DND-41 (cell line): ENCODE measurements around the gene DEAF1.

ENCODE experiments used
- ATAC-seq: fragments of 200-7000 bp; cut with Tn5 transposase; 3 replicates; pipeline ENCODE4 v1.9.1; 2021; ENCODE audit warnings: low read depth; ENCODE audit not compliant: insufficient read depth
- DNase-seq: peaks from one replicate; pipeline ENCODE4 v3.0.0-alpha.2; 2020
- H2AFZ ChIP-seq: 2 replicates; pipeline ENCODE4 v1.6.0; 2012; ENCODE audit warnings: low read depth, low read length
- H3K27ac ChIP-seq: 2 replicates; pipeline ENCODE4 v1.5.1; 2012; ENCODE audit warnings: low read length, inconsistent platforms
- H3K27me3 ChIP-seq: fragments of 200-600 bp; sonication (generic); 2 replicates; pipeline ENCODE4 v1.6.0; 2012; ENCODE audit warnings: low read length, mild to moderate bottlenecking, inconsistent platforms; ENCODE audit not compliant: insufficient read depth, poor library complexity
- H3K36me3 ChIP-seq: 2 replicates; pipeline ENCODE4 v1.5.1; 2012; ENCODE audit warnings: low read length, inconsistent platforms; ENCODE audit not compliant: insufficient read depth
- H3K4me1 ChIP-seq: 2 replicates; pipeline ENCODE4 v1.5.1; 2012; ENCODE audit warnings: mild to moderate bottlenecking, low read length; ENCODE audit not compliant: insufficient read depth
- H3K4me2 ChIP-seq: 2 replicates; pipeline ENCODE4 v1.6.0; 2012; ENCODE audit warnings: mild to moderate bottlenecking, moderate library complexity, low read length, inconsistent platforms; ENCODE audit not compliant: insufficient read depth
- H3K4me3 ChIP-seq, 2 experiments: fragments of 200-600 bp in 1 of 2; shearing (Covaris generic) in 1 of 2; 2 replicates each; pipeline ENCODE4 v1.5.1; 2012 to 2016; ENCODE audit warnings: inconsistent platforms in 2 of 2, low read length in 2 of 2, mild to moderate bottlenecking in 2 of 2, low read depth in 1 of 2, moderate library complexity in 1 of 2
- H3K79me2 ChIP-seq: 2 replicates; pipeline ENCODE4 v1.6.0; 2012; ENCODE audit warnings: low read length, inconsistent platforms; ENCODE audit not compliant: insufficient read depth
- H3K9ac ChIP-seq: 2 replicates; pipeline ENCODE4 v1.6.0; 2012; ENCODE audit warnings: low read depth, mild to moderate bottlenecking, inconsistent platforms, low read length, moderate library complexity
- H3K9me3 ChIP-seq: 2 replicates; pipeline ENCODE4 v1.5.1; 2012; ENCODE audit warnings: low read length, moderate library complexity, mild to moderate bottlenecking, inconsistent platforms; ENCODE audit not compliant: insufficient read depth, severe bottlenecking
- H4K20me1 ChIP-seq: 2 replicates; pipeline ENCODE4 v1.6.0; 2012; ENCODE audit warnings: low read length; ENCODE audit not compliant: insufficient read depth
- EZH2 ChIP-seq: IDR thresholded peaks from 3 replicates; pipeline ENCODE4 v1.6.1; 2012; ENCODE audit warnings: borderline replicate concordance, low read depth, mild to moderate bottlenecking, moderate library complexity, low read length, inconsistent platforms; ENCODE audit not compliant: severe bottlenecking
- TF ChIP-seq, protein P1 (sequence below): IDR thresholded peaks from 2 replicates; pipeline ENCODE4 v1.5.1; 2012; ENCODE audit warnings: borderline replicate concordance, low read length, moderate library complexity, mild to moderate bottlenecking; ENCODE audit not compliant: poor library complexity, severe bottlenecking; ENCODE audit errors: extremely low read depth

Gene DEAF1

DNA sequence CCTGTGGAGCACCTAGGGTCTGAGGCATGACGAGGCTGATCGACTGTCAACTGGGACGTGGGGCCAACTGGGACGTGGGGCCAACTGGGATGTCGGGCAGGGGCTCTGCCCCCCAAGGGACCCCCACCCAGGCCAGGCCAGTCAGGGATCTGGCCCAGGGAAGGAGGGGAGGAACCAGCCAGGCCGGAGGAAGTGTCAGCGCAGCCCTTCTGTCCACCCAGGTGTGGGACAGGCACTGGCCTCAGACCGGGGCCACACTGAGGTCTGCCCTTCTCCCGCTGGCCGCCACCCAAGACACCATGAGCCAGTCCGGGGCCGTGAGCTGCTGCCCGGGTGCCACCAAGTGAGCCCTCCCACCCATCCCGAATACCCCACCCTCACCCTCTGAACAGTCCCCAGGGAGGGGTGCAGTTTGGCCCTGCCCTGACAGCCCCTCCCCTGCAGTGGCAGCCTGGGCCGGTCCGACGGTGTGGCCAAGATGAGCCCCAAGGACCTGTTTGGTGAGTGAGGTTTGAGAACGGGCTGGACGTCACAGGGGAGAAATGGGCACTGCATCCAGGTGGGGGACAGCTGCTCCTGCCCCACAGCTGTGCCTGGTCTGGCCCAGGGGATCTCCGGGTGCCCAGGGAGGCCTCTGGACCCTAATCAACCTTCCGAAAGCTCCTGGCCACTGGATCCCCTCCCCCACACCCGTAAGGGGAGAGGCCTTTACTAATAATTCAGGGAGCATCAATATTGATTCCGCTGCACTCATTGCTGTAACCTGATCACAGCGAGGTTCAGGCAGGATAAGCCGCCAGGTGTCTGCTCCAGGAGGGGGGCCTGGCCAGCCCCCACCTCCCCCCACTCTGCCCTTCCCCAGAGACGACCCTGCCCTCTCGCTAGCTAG is 14.3 kb upstream of the DEAF1 start:
- no peak overlapping the region for H3K9ac ChIP-seq
- H3K4me1 ChIP-seq = no peaks in the 10 kb centered on the region
- H3K4me2 ChIP-seq = no peak overlapping the region
- H2AFZ ChIP-seq = no peak overlapping the region
- ATAC-seq = no peak
- TF ChIP-seq, protein P1, sequence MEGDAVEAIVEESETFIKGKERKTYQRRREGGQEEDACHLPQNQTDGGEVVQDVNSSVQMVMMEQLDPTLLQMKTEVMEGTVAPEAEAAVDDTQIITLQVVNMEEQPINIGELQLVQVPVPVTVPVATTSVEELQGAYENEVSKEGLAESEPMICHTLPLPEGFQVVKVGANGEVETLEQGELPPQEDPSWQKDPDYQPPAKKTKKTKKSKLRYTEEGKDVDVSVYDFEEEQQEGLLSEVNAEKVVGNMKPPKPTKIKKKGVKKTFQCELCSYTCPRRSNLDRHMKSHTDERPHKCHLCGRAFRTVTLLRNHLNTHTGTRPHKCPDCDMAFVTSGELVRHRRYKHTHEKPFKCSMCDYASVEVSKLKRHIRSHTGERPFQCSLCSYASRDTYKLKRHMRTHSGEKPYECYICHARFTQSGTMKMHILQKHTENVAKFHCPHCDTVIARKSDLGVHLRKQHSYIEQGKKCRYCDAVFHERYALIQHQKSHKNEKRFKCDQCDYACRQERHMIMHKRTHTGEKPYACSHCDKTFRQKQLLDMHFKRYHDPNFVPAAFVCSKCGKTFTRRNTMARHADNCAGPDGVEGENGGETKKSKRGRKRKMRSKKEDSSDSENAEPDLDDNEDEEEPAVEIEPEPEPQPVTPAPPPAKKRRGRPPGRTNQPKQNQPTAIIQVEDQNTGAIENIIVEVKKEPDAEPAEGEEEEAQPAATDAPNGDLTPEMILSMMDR = no peak
- no peak for TF ChIP-seq EZH2
- peaks cover 5% of the 10 kb centered on the region for H4K20me1 ChIP-seq
- DNase-seq = no peak
- H3K27me3 ChIP-seq = no peaks in the 10 kb centered on the region
- no peak overlapping the region for H3K4me3 ChIP-seq
- H3K79me2 ChIP-seq = no peaks in the 10 kb centered on the region
- H3K27ac ChIP-seq = no peak overlapping the region
- H3K36me3 ChIP-seq = 0 out of 2 replicates have a peak, but pooled peaks cover 5% of the 10 kb centered on the region
- H3K9me3 ChIP-seq = no peaks in the 10 kb centered on the region

DNA sequence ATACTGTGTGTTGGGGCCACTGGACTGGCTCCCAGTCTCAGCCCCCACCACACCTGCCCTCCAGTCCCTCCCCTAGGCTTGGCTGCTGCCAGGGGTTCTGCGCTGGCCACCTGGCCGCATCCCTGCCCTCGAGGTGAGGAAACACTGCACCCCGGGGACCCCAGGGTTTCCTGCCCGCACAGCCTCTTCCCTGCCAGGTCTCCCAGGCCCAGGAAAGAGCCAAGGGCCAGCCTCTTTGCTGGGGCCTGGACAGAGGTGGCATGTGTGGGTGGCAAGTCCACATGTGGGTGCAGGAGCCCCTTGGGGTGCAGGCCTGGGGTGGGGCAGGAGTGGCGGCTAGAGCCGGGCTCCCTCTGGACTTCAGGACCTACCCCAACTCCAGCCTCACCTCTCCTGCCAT is 13.5 kb upstream of the DEAF1 start:
- no peaks in the 10 kb centered on the region for H3K9me3 ChIP-seq
- no peak for DNase-seq
- H4K20me1 ChIP-seq = peaks cover 5% of the 10 kb centered on the region
- no peak overlapping the region for H3K9ac ChIP-seq
- H2AFZ ChIP-seq = no peak overlapping the region
- no peaks in the 10 kb centered on the region for H3K27me3 ChIP-seq
- no peak for ATAC-seq
- H3K4me3 ChIP-seq = no peak overlapping the region
- no peak overlapping the region for H3K27ac ChIP-seq
- no peak overlapping the region for H3K4me2 ChIP-seq
- no peak for TF ChIP-seq EZH2
- TF ChIP-seq, protein P1 = no peak
- no peaks in the 10 kb centered on the region for H3K79me2 ChIP-seq
- peaks cover 7% of the 10 kb centered on the region; the same call in 1 of the 2 replicates for H3K36me3 ChIP-seq
- H3K4me1 ChIP-seq = no peaks in the 10 kb centered on the region

DNA sequence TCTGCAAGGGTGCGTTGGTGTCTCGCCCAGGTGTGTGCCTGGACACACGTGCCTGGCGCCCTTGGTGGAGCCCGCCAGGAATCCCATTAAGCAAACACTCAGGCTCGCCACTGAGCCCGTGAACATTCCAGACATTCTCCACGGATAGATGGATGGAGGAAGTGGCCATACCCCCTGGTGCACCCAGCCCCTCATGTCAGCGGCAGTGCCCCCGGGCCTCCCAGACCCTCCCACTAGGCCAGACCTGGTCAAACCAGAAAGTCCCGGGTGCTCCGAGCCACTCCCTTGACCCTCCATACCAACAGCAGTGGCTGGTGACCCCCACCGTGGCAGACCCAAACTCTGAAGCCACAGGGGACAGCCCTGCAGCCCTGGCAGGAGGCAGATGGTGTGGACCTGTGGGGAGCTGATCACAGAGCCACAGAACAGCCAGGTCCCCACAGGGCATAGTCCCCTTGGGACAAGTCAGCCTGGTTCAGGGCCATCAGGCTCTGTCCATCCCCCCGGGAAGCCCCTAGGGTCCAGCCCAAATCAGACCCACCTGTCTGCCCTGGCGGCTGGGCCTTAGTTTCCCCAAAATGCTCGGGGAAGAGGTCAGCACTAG is 12.9 kb upstream of the DEAF1 start:
- H3K9ac ChIP-seq = no peak overlapping the region
- TF ChIP-seq, protein P1 = no peak
- no peak for TF ChIP-seq EZH2
- peaks cover 9% of the 10 kb centered on the region; the same call in 1 of the 2 replicates for H3K36me3 ChIP-seq
- H3K9me3 ChIP-seq = no peaks in the 10 kb centered on the region
- ATAC-seq (no peak), DNase-seq (no peak)
- H3K27me3 ChIP-seq = no peaks in the 10 kb centered on the region
- no peaks in the 10 kb centered on the region for H3K4me1 ChIP-seq
- H2AFZ ChIP-seq = no peak overlapping the region
- no peaks in the 10 kb centered on the region for H3K79me2 ChIP-seq
- no peak overlapping the region for H3K27ac ChIP-seq
- H3K4me2 ChIP-seq = no peak overlapping the region
- H4K20me1 ChIP-seq = peaks cover 9% of the 10 kb centered on the region
- H3K4me3 ChIP-seq = no peak overlapping the region
